ENCODE measurements around the gene KCNK18.

KCNK18 gene

DNA sequence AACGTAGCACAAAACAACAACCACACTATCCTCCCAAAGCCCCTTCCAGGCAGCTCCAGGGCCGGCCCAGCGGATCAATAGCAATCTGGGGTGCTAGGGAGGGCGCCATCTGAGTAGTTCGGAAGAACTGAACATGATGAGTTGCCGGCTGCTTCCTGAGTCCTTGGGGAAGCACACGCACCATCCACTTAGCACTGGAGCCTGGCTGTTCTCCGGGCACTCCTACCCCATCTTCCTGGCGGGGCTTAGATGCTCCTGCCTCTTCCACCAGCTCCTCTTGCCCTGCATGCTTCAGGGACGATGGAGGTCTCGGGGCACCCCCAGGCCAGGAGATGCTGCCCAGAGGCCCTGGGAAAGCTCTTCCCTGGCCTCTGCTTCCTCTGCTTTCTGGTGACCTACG, at the start of gene KCNK18:
TSS of gene KCNK18 (plus strand) at position 301 of the 400 bp plus-strand sequence. CDS start at position 301, 0 bp downstream.
- DNase-seq = no peak

DNA sequence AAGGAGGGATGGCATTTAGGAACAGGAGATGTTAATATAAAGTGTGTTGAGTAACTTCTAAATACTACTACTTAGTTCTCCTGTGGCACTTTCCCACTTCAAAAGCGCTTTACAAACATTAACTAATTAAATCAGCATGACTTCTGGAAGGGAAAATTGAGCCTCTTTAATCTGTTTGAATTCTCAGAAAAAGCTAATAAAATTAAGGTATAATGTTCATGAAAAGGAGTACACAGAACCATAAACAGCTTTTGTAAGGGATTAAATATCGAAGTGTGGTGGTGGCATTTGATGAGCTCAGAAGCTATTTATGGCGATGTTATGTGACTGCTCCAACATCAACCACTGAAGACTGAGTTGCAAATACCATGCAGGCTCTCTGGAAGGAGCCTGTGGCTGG, 49.0 kb upstream of the KCNK18 start:
- no peak for DNase-seq

DNA sequence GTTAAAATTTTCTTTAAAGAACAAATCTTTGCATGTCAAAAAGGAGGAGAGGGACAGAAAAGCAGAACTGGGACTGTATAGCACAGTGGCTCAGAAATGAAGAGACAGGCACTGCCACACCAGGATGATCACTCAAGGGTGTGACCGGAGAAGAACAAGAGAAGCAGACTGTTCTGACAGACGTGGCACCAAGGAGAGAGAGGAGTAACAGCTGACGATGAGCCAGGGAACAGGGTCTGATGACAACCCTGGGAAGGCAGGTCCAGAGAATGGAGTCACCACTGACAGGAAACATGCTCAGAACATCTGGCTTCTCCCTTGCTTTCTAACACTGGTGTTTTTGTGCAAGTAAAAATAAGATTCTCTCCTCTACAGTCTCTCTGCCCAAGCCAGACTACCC, 44.6 kb upstream of the KCNK18 start:
- no peak for DNase-seq

DNA sequence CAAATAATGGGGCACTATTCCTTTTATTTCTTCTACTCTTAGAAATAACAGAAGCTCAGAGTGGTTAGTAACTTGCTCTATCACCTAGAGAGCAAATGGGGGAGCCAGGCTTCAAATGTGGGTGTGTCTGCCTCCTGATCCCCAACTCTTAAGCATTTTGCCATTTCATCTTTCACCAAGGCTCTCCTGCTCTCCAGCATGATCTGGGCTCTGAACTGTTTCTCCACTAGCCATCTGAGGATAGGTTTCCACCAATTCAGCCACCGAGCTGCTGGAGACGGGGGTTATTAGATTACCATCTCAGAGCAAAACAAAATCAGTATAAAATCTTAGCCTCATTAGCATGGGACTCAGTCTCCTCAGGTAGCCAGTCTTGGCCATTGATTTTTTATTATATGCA, 39.0 kb upstream of the KCNK18 start:
- no peak for DNase-seq

GRCh38 chr10:117159390-117159789, 37.9 kb upstream of the KCNK18 start:
- DNase-seq = no peak

- DNase-seq = no peak
Observed at GRCh38 chr10:117160567-117160966, 36.7 kb upstream of the KCNK18 start.

GRCh38 chr10:117161386-117162033, 35.8 kb upstream of the KCNK18 start:
- no peak for DNase-seq

DNA sequence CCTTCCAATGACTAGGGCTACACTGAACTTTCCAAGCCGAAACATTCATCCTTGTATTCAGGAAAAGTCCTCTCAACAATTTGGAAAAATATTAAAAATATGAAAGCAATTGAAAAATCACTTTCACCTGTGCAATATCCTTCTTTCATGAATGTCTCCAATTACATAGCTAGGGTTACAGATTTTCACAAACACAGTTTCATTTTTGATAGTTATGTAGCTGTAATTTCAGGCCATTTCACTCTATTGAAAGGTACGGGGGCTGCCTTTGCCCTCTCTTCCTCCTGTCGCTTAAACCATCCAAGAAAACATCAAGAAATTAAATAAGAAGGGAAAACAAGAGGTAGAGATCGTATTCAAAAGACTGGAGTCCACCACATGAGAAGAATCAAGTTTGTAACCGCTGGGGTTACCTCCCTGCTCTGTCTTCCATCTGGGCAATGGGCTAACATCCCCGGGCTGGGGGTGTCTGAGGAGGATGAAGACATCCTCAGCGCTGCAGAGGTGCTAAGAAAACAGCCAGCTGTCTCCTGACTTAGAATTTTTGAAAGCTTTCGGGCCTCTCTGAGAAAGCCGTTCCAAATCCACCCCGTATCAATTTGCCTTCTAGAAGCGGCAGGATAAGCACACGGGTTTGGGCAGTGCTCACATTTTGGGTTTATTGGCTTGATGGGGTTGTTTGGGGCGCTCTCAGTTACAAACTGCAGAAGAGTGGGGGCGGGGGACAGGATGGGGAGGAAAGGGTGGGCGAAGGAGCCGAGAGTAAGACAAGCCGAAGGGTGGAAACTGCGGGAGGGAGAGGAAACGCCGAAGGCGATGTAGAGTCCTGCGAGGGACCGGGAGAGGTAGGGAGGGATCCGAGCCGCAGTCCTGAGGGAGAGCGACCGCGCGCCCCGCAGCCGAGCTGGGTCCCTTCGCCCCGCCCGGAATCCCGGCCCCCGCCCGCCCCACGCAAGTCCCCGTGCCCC, 34.9 kb upstream of the KCNK18 start:
- no peak for DNase-seq

DNA sequence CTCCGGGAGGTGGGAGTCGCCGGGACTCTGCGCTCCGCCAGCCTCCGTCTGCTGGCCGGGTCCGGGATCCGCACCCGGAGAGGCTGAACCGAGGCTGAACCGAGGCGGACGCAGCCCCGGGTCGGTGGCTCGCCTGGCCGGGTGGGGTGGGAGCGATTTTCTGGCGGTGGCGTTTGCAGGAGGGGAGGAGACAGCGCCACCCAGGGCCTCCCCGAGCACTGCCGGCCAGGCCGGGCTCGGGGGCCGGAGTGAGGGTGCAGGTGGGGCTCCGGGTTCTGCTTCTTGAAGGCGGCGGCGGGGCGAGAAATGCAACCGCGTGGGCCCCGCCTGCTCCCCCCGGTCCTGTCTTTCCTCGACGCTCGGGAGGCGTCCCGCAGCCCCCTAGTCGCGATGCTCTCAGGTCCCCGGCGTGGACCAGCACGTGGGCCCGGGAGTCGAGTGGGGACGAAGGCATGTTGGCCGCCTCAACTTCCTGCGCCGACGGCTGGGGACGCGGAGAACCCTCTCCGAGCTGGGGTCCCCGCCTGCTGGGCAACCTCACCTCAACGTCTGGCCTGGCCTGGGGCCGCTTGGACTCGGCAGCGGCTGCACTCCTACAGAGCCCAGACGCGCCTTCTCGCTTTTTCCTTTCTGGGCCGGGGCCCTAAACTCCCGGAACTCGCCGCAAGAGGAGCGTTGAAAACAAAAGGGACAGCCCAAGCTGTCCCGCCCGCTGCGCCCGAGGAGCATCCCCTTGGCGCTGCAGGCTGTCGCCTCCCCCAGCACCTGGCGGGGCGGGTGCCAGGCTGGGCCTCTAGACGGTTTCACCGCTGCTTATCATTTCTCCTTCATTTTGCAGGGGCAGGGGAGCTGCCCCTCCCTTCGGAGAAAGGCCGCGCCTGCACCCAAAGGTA, 34.0 kb upstream of the KCNK18 start:
- DNase-seq = no peak

GRCh38 chr10:117163954-117164548, 33.2 kb upstream of the KCNK18 start:
- no peak for DNase-seq

DNA sequence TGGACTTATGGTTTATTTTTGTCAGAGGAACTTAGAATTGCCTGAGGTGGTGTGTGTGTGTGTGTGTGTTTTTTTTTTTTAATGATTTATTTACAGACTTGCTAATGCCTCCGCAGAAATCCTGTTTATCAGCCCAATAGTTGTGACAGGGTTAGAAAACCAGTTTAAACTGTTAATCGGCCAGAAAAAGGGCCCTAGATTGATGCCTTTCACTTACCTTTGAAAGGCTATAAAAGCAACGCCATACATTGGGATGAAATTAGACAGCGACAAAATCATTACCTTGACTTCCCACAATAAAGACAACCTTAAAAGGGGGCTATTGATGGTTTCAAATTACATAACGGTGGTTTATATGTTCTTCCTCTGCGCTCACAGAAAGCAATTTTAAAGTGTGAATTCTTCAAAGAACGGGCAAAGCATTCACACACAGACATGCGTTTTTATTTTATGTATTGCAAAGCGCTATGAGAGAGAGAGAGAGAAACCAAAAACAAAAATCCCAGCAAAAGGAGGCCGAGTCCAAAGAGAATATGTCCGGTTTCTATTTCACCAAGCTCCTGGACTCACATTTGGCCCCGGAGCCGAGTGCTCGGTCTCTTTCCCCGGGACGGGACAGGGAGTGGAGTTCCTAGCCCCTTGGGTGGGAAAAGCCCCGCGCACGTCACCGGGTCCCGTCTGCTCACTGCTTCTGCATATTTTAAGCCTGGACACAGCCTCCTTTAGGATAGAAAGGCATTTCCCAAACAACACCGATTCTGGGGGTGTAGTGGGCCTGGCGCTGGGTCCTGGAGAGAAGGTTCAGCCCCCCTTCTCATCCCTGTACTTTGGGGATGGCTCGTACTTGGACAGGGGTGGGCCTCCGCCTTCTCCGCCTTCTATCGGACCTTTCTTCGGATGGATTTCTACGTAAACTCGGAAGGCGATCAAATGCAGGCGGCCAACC, 32.4 kb upstream of the KCNK18 start:
- no peak for DNase-seq

GRCh38 chr10:117165538-117166417, 31.5 kb upstream of the KCNK18 start:
- no peak for DNase-seq

GRCh38 chr10:117166418-117167345, 30.6 kb upstream of the KCNK18 start:
- DNase-seq = no peak

DNA sequence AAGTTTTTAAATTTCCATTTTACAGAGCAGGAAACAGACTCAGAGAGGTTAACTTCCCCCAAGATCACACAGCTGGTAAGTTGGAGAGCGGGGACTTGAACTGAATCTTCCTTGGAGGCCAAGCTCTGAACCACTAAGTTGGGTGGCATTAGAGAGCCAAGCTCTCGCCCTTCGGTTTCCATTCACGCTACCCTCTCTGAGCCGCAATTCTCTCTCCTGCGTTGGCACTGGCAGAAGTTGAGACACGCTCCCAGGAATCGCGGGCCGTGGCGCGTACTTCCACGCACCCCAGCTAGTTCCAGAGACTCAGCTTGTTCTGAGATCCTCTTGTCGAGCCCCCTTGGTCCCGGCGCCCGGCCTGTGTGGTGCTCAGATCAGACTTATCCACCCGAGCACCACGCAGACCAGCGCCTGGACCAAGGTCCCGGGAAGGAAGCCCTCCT, 29.9 kb upstream of the KCNK18 start:
- DNase-seq = no peak

- peak; percentile 15 for DNase-seq
Observed at GRCh38 chr10:117167789-117168674, 29.3 kb upstream of the KCNK18 start.

- no peak for DNase-seq
Observed at GRCh38 chr10:117168729-117169128, 28.6 kb upstream of the KCNK18 start.

DNA sequence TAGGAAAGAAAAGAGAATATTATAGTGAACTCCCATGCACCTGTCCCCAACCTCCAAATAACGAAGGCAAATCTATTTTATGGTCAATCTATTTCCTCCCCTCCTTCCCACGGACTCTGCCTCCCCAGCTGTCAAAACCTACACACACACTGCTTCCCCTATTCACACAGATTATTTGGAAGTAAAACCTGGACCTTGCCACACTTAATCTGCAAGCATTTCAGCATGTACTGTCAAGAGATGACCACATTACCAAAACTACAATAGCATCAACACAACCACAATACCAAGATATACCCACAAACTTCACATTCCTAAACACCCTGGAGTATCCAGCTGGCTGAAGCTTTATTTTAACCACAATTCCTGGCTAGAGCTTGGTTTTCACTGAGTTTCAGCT, 27.8 kb upstream of the KCNK18 start:
- no peak for DNase-seq

DNA sequence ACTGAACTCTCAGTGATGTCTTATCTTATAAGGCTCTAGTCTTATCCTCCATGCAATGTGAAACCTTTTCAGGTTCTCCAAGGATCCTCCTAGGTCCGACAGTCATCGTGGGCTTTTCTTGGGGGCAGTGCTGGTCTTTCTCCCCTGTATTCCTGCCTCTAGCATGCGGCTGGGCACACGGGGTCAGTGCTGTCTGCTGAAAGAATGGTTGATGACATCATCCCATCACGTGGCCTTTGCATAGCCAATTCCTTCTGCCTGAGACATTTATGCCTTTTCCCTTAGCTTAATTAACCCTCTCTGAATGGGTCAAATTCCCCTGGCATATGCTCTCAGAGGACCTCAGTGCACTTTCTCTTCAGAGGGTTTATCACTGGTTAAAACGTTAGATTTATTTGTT, 27.0 kb upstream of the KCNK18 start:
- DNase-seq = no peak

Data from NCI-H1092 treated with DMSO at 0.1 percent for 48 hours (cell line).